ENCODE measurements around the gene LPAR1.

DNA sequence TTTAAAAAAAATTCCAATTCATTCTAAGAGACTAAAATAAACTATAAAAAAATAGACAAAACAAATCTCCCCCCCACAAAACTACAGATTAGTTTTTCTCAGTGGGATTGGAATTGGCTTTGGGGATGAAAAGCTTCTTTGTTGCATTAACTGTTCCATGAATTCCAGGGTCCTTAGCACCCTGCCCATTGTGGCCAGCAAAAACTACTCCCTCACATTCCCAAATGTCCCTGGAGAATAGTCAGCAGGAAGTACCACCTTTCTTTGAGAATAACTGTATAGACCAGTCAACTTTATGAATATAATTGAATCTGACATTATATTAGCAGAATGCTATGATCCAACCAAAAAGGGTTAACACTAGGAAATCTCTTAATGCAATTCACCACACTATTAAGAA is 147.9 kb downstream of the LPAR1 start:
- TF ChIP-seq, protein P1, sequence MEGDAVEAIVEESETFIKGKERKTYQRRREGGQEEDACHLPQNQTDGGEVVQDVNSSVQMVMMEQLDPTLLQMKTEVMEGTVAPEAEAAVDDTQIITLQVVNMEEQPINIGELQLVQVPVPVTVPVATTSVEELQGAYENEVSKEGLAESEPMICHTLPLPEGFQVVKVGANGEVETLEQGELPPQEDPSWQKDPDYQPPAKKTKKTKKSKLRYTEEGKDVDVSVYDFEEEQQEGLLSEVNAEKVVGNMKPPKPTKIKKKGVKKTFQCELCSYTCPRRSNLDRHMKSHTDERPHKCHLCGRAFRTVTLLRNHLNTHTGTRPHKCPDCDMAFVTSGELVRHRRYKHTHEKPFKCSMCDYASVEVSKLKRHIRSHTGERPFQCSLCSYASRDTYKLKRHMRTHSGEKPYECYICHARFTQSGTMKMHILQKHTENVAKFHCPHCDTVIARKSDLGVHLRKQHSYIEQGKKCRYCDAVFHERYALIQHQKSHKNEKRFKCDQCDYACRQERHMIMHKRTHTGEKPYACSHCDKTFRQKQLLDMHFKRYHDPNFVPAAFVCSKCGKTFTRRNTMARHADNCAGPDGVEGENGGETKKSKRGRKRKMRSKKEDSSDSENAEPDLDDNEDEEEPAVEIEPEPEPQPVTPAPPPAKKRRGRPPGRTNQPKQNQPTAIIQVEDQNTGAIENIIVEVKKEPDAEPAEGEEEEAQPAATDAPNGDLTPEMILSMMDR (IDR thresholded peaks at IDR 0.05), result no peak
- TF ChIP-seq EP300 (IDR thresholded peaks at IDR 0.05), result no peak
- no peak for TF ChIP-seq POLR2A (IDR thresholded peaks at IDR 0.05)
